ENCODE measurements around the gene TMEM116.

DNA sequence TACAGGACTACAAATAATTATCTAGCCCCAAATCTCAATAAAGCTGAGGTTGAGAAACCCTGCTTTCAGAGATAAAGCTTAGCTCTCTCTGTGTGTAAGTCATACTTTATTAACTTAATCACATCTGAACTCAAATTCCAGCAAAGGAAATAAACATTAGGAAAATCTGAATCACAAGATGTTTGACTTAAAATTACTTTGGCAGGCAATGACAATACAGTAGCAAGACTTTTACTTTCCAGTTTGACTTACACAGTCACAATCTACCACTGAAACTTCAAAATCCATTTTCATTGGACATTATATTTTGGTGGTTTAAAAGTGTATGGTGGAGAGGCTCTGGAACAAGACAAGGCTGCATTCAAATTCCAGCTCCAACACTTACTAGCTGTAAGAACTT, 11.4 kb downstream of the TMEM116 start:
- no peak for TF ChIP-seq EZH2 (IDR thresholded peaks at IDR 0.05)
- TF ChIP-seq POLR2AphosphoS5 (IDR thresholded peaks at IDR 0.05; ENCODE audit: borderline replicate concordance, low read depth, low read length): no peak
- no peak for TF ChIP-seq FOXP2 (optimal IDR thresholded peaks at IDR 0.05; ENCODE audit: control extremely low read depth, extremely low read length, insufficient read depth)

All from SK-N-MC (cell line).